ENCODE data around the gene USP40.

- TF ChIP-seq CTCF (conservative IDR thresholded peaks at IDR 0.05) (no peak), EZH2 (IDR thresholded peaks at IDR 0.05; ENCODE audit: low read depth) (no peak)
Observed at GRCh38 chr2:233538741-233539140, 27.8 kb downstream of the USP40 start.

Measured in PC-9 (cell line).